H9 (cell line): ENCODE data around the gene USP26. TPM values are rescaled to one million over a fixed set of nuclear protein-coding genes. Genes with fewer than 3 reads are reported as not detected.

ENCODE experiments used
- DNase-seq: peaks from one replicate; pipeline ENCODE4 v3.0.0-alpha.2; 2017
- H2AFZ ChIP-seq: one replicate; pipeline ENCODE4 v1.6.1; 2013; ENCODE audit warnings: mild to moderate bottlenecking, low read length, control low read depth, moderate library complexity
- H2AK5ac ChIP-seq: 2 replicates; pipeline ENCODE4 v1.6.1; 2013; ENCODE audit warnings: low read length, control low read depth, mixed read lengths; ENCODE audit not compliant: insufficient read length
- H2BK120ac ChIP-seq: one replicate; pipeline ENCODE4 v1.6.1; 2013; ENCODE audit warnings: low read depth, mild to moderate bottlenecking, low read length, control low read depth, inconsistent platforms; ENCODE audit not compliant: poor library complexity, severe bottlenecking
- H2BK12ac ChIP-seq: 2 replicates; pipeline ENCODE4 v1.6.1; 2013; ENCODE audit warnings: low read length, control low read depth, mixed read lengths, low read depth; ENCODE audit not compliant: insufficient read length
- H2BK15ac ChIP-seq: 2 replicates; pipeline ENCODE4 v1.6.1; 2013; ENCODE audit warnings: low read depth, low read length, control low read depth
- H2BK20ac ChIP-seq: one replicate; pipeline ENCODE4 v1.6.1; 2013; ENCODE audit warnings: low read depth, mild to moderate bottlenecking, low read length, control low read depth, inconsistent platforms; ENCODE audit not compliant: poor library complexity, severe bottlenecking
- H2BK5ac ChIP-seq: 2 replicates; pipeline ENCODE4 v1.6.1; 2013; ENCODE audit warnings: low read length, control low read depth, mixed read lengths; ENCODE audit not compliant: insufficient read length
- H3K14ac ChIP-seq: 2 replicates; pipeline ENCODE4 v1.6.1; 2013; ENCODE audit warnings: low read length, control low read depth; ENCODE audit not compliant: insufficient read depth
- H3K18ac ChIP-seq: 2 replicates; pipeline ENCODE4 v1.6.1; 2013; ENCODE audit warnings: low read depth, mild to moderate bottlenecking, mixed read lengths, low read length, control low read depth; ENCODE audit not compliant: insufficient read length
- H3K23ac ChIP-seq: 2 replicates; pipeline ENCODE4 v1.6.1; 2013; ENCODE audit warnings: low read length, control low read depth, mixed read lengths, low read depth; ENCODE audit not compliant: insufficient read length
- H3K23me2 ChIP-seq: 2 replicates; pipeline ENCODE4 v1.6.1; 2013; ENCODE audit warnings: low read depth, mild to moderate bottlenecking, mixed read lengths, low read length, control low read depth; ENCODE audit not compliant: insufficient read length, poor library complexity, severe bottlenecking
- H3K27ac ChIP-seq: 2 replicates; pipeline ENCODE4 v1.5.1; 2013; ENCODE audit warnings: low read length, control low read depth, mixed read lengths, low read depth; ENCODE audit not compliant: insufficient read length
- H3K27me3 ChIP-seq: 2 replicates; pipeline ENCODE4 v1.6.1; 2013; ENCODE audit warnings: low read length, control low read depth, inconsistent platforms; ENCODE audit not compliant: insufficient read depth
- H3K4ac ChIP-seq: 2 replicates; pipeline ENCODE4 v1.6.1; 2013; ENCODE audit warnings: low read depth, mild to moderate bottlenecking, control low read depth, inconsistent platforms, low read length, moderate library complexity
- H3K4me1 ChIP-seq: 2 replicates; pipeline ENCODE4 v1.6.1; 2013; ENCODE audit warnings: low read length, control low read depth, inconsistent platforms; ENCODE audit not compliant: insufficient read depth
- H3K4me2 ChIP-seq: 2 replicates; pipeline ENCODE4 v1.6.1; 2013; ENCODE audit warnings: low read length, control low read depth, mixed read lengths; ENCODE audit not compliant: insufficient read length, insufficient read depth
- H3K56ac ChIP-seq: 2 replicates; pipeline ENCODE4 v1.6.1; 2013; ENCODE audit warnings: low read depth, mild to moderate bottlenecking, mixed read lengths, low read length, control low read depth; ENCODE audit not compliant: insufficient read length
- H3K79me1 ChIP-seq: 2 replicates; pipeline ENCODE4 v1.6.1; 2013; ENCODE audit warnings: low read depth, mild to moderate bottlenecking, moderate library complexity, low read length, control low read depth, inconsistent platforms; ENCODE audit not compliant: insufficient read depth, poor library complexity, severe bottlenecking
- H3K79me2 ChIP-seq: 2 replicates; pipeline ENCODE4 v1.6.1; 2013; ENCODE audit warnings: low read length, control low read depth, inconsistent platforms; ENCODE audit not compliant: insufficient read depth
- H3K9ac ChIP-seq: 2 replicates; pipeline ENCODE4 v1.6.1; 2013; ENCODE audit warnings: low read length, control low read depth, mixed read lengths; ENCODE audit not compliant: insufficient read length; ENCODE audit errors: extremely low read depth
- H3K9me3 ChIP-seq: one replicate; pipeline ENCODE4 v1.6.1; 2013; ENCODE audit warnings: low read depth, low read length, inconsistent platforms; ENCODE audit not compliant: control insufficient read depth
- H3T11ph ChIP-seq: one replicate; pipeline ENCODE4 v1.6.1; 2013; ENCODE audit warnings: mild to moderate bottlenecking, low read length, control low read depth, inconsistent platforms
- H4K20me1 ChIP-seq: one replicate; pipeline ENCODE4 v1.6.1; 2013; ENCODE audit not compliant: control insufficient read depth, insufficient read length, insufficient read depth
- H4K5ac ChIP-seq: 2 replicates; pipeline ENCODE4 v1.6.1; 2013; ENCODE audit warnings: low read depth, mild to moderate bottlenecking, mixed read lengths, low read length, control low read depth; ENCODE audit not compliant: insufficient read length
- H4K8ac ChIP-seq: replicated peaks from 2 replicates; pipeline ENCODE4 v1.6.1; 2013; ENCODE audit warnings: low read length, control low read depth, mixed read lengths, low read depth; ENCODE audit not compliant: insufficient read length
- H4K91ac ChIP-seq: 2 replicates; pipeline ENCODE4 v1.6.1; 2013; ENCODE audit warnings: low read depth, mild to moderate bottlenecking, moderate library complexity, mixed read lengths, low read length, control low read depth; ENCODE audit not compliant: insufficient read length
- H3K27ac Mint-ChIP-seq, 3 experiments: 2 replicates in 2 of 3; 3 replicates in 1 of 3; pipeline ENCODE4 v1.8.0; 2020 to 2021; ENCODE audit warnings: mixed read lengths in 3 of 3, mild to moderate bottlenecking in 1 of 3, moderate library complexity in 1 of 3
- H3K27me3 Mint-ChIP-seq: 2 replicates; pipeline ENCODE4 v1.8.0; 2021; ENCODE audit warnings: low read depth, mild to moderate bottlenecking, moderate library complexity, mixed read lengths
- H3K36me3 Mint-ChIP-seq, 3 experiments: 2 replicates in 2 of 3; 3 replicates in 1 of 3; pipeline ENCODE4 v1.8.0; 2020 to 2021; ENCODE audit warnings: low read depth in 3 of 3, mixed read lengths in 3 of 3; ENCODE audit not compliant: insufficient read depth in 1 of 3
- H3K4me1 Mint-ChIP-seq, 2 experiments: 2 replicates each; pipeline ENCODE4 v1.8.0; 2020; ENCODE audit warnings: mixed read lengths in 2 of 2
- H3K4me3 Mint-ChIP-seq, 2 experiments: 2 replicates in 1 of 2; 3 replicates in 1 of 2; pipeline ENCODE4 v1.8.0; 2020 to 2021; ENCODE audit warnings: mild to moderate bottlenecking in 2 of 2, mixed read lengths in 2 of 2, moderate library complexity in 1 of 2
- H3K9me3 Mint-ChIP-seq, 2 experiments: 2 replicates in 1 of 2; 3 replicates in 1 of 2; pipeline ENCODE4 v1.8.0; 2020; ENCODE audit warnings: mild to moderate bottlenecking in 2 of 2, mixed read lengths in 2 of 2, moderate library complexity in 1 of 2
- WGBS: extraction: QIAGEN DNeasy Blood & Tissue Kit; methylation state at CpG from one replicate; pipeline ENCODE4 v1.1.7; 2013; ENCODE audit warnings: missing lambda C conversion rate, low lambda C conversion rate, mixed read lengths; ENCODE audit not compliant: insufficient read length; ENCODE audit errors: extremely low coverage; 5-methylcytosine and 5-hydroxymethylcytosine counted together
- total RNA-seq: library from RNA; stranded (reverse); gene quantifications from 2 replicates; pipeline ENCODE4 v1.2.1, GENCODE V29; 2021
- TF ChIP-seq, protein P1 (sequence below): fragments of 200-600 bp; sonication (generic); conservative IDR thresholded peaks from 3 replicates; pipeline ENCODE4 v1.8.0; 2021; ENCODE audit warnings: antibody characterized with exemption, mild to moderate bottlenecking

Gene USP26
- total RNA-seq, 1 experiment from 2014 or later, result not detected

- no peaks in the 10 kb centered on the region for H3K79me2 ChIP-seq
- no peak overlapping the region for H2BK5ac ChIP-seq
- no peak overlapping the region for H2BK15ac ChIP-seq
- no peak overlapping the region for H3K9ac ChIP-seq
- H2BK12ac ChIP-seq, result no peak overlapping the region
- TF ChIP-seq, protein P1, sequence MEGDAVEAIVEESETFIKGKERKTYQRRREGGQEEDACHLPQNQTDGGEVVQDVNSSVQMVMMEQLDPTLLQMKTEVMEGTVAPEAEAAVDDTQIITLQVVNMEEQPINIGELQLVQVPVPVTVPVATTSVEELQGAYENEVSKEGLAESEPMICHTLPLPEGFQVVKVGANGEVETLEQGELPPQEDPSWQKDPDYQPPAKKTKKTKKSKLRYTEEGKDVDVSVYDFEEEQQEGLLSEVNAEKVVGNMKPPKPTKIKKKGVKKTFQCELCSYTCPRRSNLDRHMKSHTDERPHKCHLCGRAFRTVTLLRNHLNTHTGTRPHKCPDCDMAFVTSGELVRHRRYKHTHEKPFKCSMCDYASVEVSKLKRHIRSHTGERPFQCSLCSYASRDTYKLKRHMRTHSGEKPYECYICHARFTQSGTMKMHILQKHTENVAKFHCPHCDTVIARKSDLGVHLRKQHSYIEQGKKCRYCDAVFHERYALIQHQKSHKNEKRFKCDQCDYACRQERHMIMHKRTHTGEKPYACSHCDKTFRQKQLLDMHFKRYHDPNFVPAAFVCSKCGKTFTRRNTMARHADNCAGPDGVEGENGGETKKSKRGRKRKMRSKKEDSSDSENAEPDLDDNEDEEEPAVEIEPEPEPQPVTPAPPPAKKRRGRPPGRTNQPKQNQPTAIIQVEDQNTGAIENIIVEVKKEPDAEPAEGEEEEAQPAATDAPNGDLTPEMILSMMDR, result no peak
- no peaks in the 10 kb centered on the region for H3K23me2 ChIP-seq
- no peak overlapping the region for H2BK120ac ChIP-seq
- H3K4ac ChIP-seq, result no peak overlapping the region
- no peak overlapping the region for H3K27ac ChIP-seq
- peak overlapping the region in 1 of 3 experiments; percentile 61; a peak in 1 of 7 replicates for H3K27ac Mint-ChIP-seq
- H3K4me3 Mint-ChIP-seq, result no peak overlapping the region
- no peak overlapping the region for H3K23ac ChIP-seq
- H4K8ac ChIP-seq, result no peak overlapping the region
- H3K4me2 ChIP-seq, result no peak overlapping the region
- no peaks in the 10 kb centered on the region for H4K20me1 ChIP-seq
- no peak overlapping the region for H2AFZ ChIP-seq
- H3K14ac ChIP-seq, result no peak overlapping the region
- H3K56ac ChIP-seq, result no peak overlapping the region
- H3K79me1 ChIP-seq, result no peaks in the 10 kb centered on the region
- WGBS, result no CpG with 5 or more reads among the region's 1 CpG
- peaks cover 28 to 32% of the 10 kb centered on the region in 2 experiments for H3K4me1 Mint-ChIP-seq
- H3K27me3 Mint-ChIP-seq, result no peaks in the 10 kb centered on the region
- peaks cover 4 to 5% of the 10 kb centered on the region in 2 experiments; a peak in 3 of 5 replicates for H3K9me3 Mint-ChIP-seq
- H3T11ph ChIP-seq, result no peak overlapping the region
- no peaks in the 10 kb centered on the region for H3K9me3 ChIP-seq
- no peak overlapping the region for H4K5ac ChIP-seq
- H3K18ac ChIP-seq, result no peak overlapping the region
- peaks cover 6% of the 10 kb centered on the region; the same call in 1 of the 2 replicates for H3K4me1 ChIP-seq
- no peak overlapping the region for H4K91ac ChIP-seq
- H3K27me3 ChIP-seq, result no peaks in the 10 kb centered on the region
- H2AK5ac ChIP-seq, result no peak overlapping the region
- no peak for DNase-seq
- no peak overlapping the region for H2BK20ac ChIP-seq
- peaks cover 0 to 4% (median 4%) of the 10 kb centered on the region in 3 experiments; a peak in 2 of 7 replicates for H3K36me3 Mint-ChIP-seq
Observed at GRCh38 chrX:133056341-133056740, 40.6 kb downstream of the USP26 start.
